GM18907 (cell line): ENCODE data around the gene SMARCC1.

Source experiments
- ATAC-seq: cut with Tn5 transposase; IDR thresholded peaks from one replicate; pipeline ENCODE4 v1.9.1; 2021; ENCODE audit warnings: mild to moderate bottlenecking, moderate library complexity; ENCODE audit not compliant: unreplicated experiment

Gene SMARCC1

GRCh38 chr3:47636921-47637320, 144.8 kb downstream of the SMARCC1 start:
- no peak for ATAC-seq

- ATAC-seq = no peak
Measured at GRCh38 chr3:47636225-47636624, 145.5 kb downstream of the SMARCC1 start.

- ATAC-seq = no peak
Measured at GRCh38 chr3:47635536-47635935, 146.2 kb downstream of the SMARCC1 start.

GRCh38 chr3:47634996-47635395, 146.7 kb downstream of the SMARCC1 start:
- ATAC-seq = no peak

GRCh38 chr3:47630810-47631209, 150.9 kb downstream of the SMARCC1 start:
- ATAC-seq = no peak

GRCh38 chr3:47629770-47630169, 151.9 kb downstream of the SMARCC1 start:
- ATAC-seq = no peak

- ATAC-seq = no peak
Measured at GRCh38 chr3:47628426-47628825, 153.3 kb downstream of the SMARCC1 start.

GRCh38 chr3:47622671-47623461, 158.8 kb downstream of the SMARCC1 start:
- no peak for ATAC-seq

- ATAC-seq = no peak
Measured at GRCh38 chr3:47617086-47618010, 164.3 kb downstream of the SMARCC1 start.

- ATAC-seq = no peak
Measured at GRCh38 chr3:47614788-47615187, 166.9 kb downstream of the SMARCC1 start.

GRCh38 chr3:47613722-47614121, 168.0 kb downstream of the SMARCC1 start:
- ATAC-seq = no peak

- no peak for ATAC-seq
Measured at GRCh38 chr3:47612879-47613278, 168.8 kb downstream of the SMARCC1 start.

- ATAC-seq = no peak
Measured at GRCh38 chr3:47612178-47612577, 169.5 kb downstream of the SMARCC1 start.

- no peak for ATAC-seq
Measured at GRCh38 chr3:47611576-47611975, 170.1 kb downstream of the SMARCC1 start.

GRCh38 chr3:47610583-47610982, 171.1 kb downstream of the SMARCC1 start:
- ATAC-seq = no peak

- ATAC-seq = no peak
Measured at GRCh38 chr3:47607335-47607734, 174.4 kb downstream of the SMARCC1 start.

GRCh38 chr3:47606165-47606564, 175.5 kb downstream of the SMARCC1 start:
- no peak for ATAC-seq

- no peak for ATAC-seq
Measured at GRCh38 chr3:47605652-47606051, 176.0 kb downstream of the SMARCC1 start.

GRCh38 chr3:47604145-47604544, 177.5 kb downstream of the SMARCC1 start:
- ATAC-seq = no peak

- ATAC-seq = no peak
Measured at GRCh38 chr3:47603332-47603731, 178.4 kb downstream of the SMARCC1 start.

- no peak for ATAC-seq
Measured at GRCh38 chr3:47601281-47601680, 180.4 kb downstream of the SMARCC1 start.

GRCh38 chr3:47594792-47595191, 186.9 kb downstream of the SMARCC1 start:
- ATAC-seq = no peak
